PFSK-1 (cell line): ENCODE results near the gene SLC25A18.

ENCODE experiments used
- POLR2AphosphoS5 ChIP-seq: IDR thresholded peaks from 2 replicates; pipeline ENCODE4 v1.6.1; 2012; ENCODE audit warnings: low read depth, mild to moderate bottlenecking, control low read depth, low read length, moderate library complexity
- REST ChIP-seq, 2 experiments: IDR thresholded peaks; 2 replicates each; pipeline versions ENCODE4 v1.6.1 to v1.8.0; 2011 to 2012; ENCODE audit warnings: low read depth in 2 of 2, low read length in 2 of 2, control low read depth in 1 of 2, inconsistent platforms in 1 of 2, mild to moderate bottlenecking in 1 of 2, moderate library complexity in 1 of 2; ENCODE audit not compliant: insufficient read depth in 1 of 2
- SIN3A ChIP-seq: IDR thresholded peaks from 2 replicates; pipeline ENCODE4 v1.6.1; 2012; ENCODE audit warnings: mild to moderate bottlenecking, low read length, moderate library complexity, borderline replicate concordance; ENCODE audit not compliant: insufficient read depth
- TAF1 ChIP-seq: IDR thresholded peaks from 2 replicates; pipeline ENCODE4 v1.6.1; 2012; ENCODE audit warnings: low read length, control low read depth, borderline replicate concordance; ENCODE audit not compliant: insufficient read depth

DNA sequence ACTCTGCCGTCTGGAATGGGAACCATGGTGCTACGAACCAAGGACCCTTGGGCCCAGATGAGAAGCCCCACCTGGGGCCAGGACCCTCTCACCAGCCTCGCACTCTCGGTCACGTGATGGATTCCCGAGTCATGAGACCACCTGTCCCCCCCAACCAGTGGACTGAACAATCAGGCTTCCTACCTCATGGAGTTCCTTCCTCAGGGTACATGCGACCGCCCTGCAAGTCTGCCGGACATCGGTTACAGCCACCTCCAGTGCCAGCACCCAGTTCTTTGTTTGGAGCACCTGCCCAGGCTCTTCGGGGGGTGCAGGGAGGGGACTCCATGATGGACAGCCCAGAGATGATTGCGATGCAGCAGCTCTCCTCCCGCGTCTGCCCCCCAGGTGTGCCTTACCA, 20.8 kb upstream of the SLC25A18 start:
- TF ChIP-seq REST (IDR thresholded peaks at IDR 0.05; ENCODE audit: insufficient read depth in 1 of 2, low read depth in 2 of 2, low read length in 2 of 2) (no peak), POLR2AphosphoS5 (no peak), SIN3A (no peak), TAF1 (no peak)
